HL-60/S4 treated with phorbol 12-myristate 13-acetate at 8.2 ng/mL for 4 days and 3 days (cell line): Measurements from ENCODE around the gene UBASH3B.

ENCODE experiments used
- in situ Hi-C: fragments of 300-500 bp; cut with MboI; formaldehyde crosslinking; loops from 2 replicates; pipeline ENCODE4 v1.15.0; 2022; ENCODE audit warnings: low sequenced_read_pairs

Gene UBASH3B

GRCh38 chr11:122646549-122647340, 8.8 kb upstream of the UBASH3B start:
- in situ Hi-C loops = loop anchor here (25.0 kb wide), 1 partner anchor 391 kb away; no protein-coding TSS in a partner anchor

- in situ Hi-C loops = loop anchor here (25.0 kb wide), 1 partner anchor 389 kb away; no protein-coding TSS in a partner anchor
Measured at GRCh38 chr11:122647736-122648275, 7.7 kb upstream of the UBASH3B start.

- in situ Hi-C loops = loop anchor here (25.0 kb wide), 1 partner anchor 388 kb away; no protein-coding TSS in a partner anchor
Measured at GRCh38 chr11:122649116-122649515, 6.4 kb upstream of the UBASH3B start.

GRCh38 chr11:122650619-122651018, 4.9 kb upstream of the UBASH3B start:
- in situ Hi-C loops = no loop called here

- in situ Hi-C loops = no loop called here
Measured at GRCh38 chr11:122652495-122652894, 3.0 kb upstream of the UBASH3B start.

- in situ Hi-C loops = no loop called here
Measured at GRCh38 chr11:122653916-122654585, 1.5 kb upstream of the UBASH3B start.

- in situ Hi-C loops = no loop called here
Measured at GRCh38 chr11:122656073-122656630, 630 bp downstream of the UBASH3B start.

- in situ Hi-C loops = no loop called here
Measured at GRCh38 chr11:122656631-122657101, 1.1 kb downstream of the UBASH3B start.

GRCh38 chr11:122659676-122660554, 4.4 kb downstream of the UBASH3B start:
- in situ Hi-C loops = loop anchor here (10.0 kb wide), 1 partner anchor 95 kb away; no protein-coding TSS in a partner anchor

GRCh38 chr11:122661182-122661945, 5.8 kb downstream of the UBASH3B start:
- in situ Hi-C loops = loop anchor here (10.0 kb wide), 1 partner anchor 93 kb away; no protein-coding TSS in a partner anchor

GRCh38 chr11:122663056-122663740, 7.7 kb downstream of the UBASH3B start:
- in situ Hi-C loops = loop anchor here (10.0 kb wide), 1 partner anchor 92 kb away; no protein-coding TSS in a partner anchor

GRCh38 chr11:122663764-122664163, 8.2 kb downstream of the UBASH3B start:
- in situ Hi-C loops = loop anchor here (10.0 kb wide), 1 partner anchor 91 kb away; no protein-coding TSS in a partner anchor

GRCh38 chr11:122664188-122664587, 8.7 kb downstream of the UBASH3B start:
- in situ Hi-C loops = loop anchor here (10.0 kb wide), 1 partner anchor 91 kb away; no protein-coding TSS in a partner anchor

GRCh38 chr11:122665861-122666260, 10.3 kb downstream of the UBASH3B start:
- in situ Hi-C loops = loop anchor here (10.0 kb wide), 1 partner anchor 89 kb away; no protein-coding TSS in a partner anchor

GRCh38 chr11:122666743-122667142, 11.2 kb downstream of the UBASH3B start:
- in situ Hi-C loops = loop anchor here (10.0 kb wide), 1 partner anchor 88 kb away; no protein-coding TSS in a partner anchor

GRCh38 chr11:122668562-122669090, 13.1 kb downstream of the UBASH3B start:
- in situ Hi-C loops = loop anchor here (10.0 kb wide), 1 partner anchor 86 kb away; no protein-coding TSS in a partner anchor

- in situ Hi-C loops = no loop called here
Measured at GRCh38 chr11:122670131-122670530, 14.6 kb downstream of the UBASH3B start.

- in situ Hi-C loops = no loop called here
Measured at GRCh38 chr11:122671400-122671891, 15.9 kb downstream of the UBASH3B start.
